ENCODE data around the gene TMEM145.
A peak's percentile ranks its signal among the peaks of the same experiment; 100 is the strongest.

Gene TMEM145

DNA sequence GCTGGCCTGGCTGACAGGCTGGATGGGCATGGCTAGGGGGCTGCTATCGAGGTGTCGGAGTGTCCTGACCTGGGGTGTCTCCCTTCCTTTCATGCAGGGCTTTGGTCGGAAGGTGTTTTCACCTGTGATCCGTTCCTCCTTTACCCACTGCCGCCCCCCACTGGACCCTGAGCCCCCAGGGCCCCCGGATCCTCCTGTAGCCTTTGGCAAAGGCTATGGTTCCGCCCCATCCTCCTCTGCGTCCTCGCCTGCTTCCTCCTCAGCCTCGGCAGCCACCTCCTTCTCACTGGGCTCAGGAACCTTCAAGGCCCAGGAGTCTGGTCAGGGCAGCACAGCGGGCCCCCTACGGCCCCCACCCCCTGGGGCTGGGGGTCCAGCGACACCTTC, 23.0 kb upstream of the TMEM145 start:
- DNase-seq: no peak

DNA sequence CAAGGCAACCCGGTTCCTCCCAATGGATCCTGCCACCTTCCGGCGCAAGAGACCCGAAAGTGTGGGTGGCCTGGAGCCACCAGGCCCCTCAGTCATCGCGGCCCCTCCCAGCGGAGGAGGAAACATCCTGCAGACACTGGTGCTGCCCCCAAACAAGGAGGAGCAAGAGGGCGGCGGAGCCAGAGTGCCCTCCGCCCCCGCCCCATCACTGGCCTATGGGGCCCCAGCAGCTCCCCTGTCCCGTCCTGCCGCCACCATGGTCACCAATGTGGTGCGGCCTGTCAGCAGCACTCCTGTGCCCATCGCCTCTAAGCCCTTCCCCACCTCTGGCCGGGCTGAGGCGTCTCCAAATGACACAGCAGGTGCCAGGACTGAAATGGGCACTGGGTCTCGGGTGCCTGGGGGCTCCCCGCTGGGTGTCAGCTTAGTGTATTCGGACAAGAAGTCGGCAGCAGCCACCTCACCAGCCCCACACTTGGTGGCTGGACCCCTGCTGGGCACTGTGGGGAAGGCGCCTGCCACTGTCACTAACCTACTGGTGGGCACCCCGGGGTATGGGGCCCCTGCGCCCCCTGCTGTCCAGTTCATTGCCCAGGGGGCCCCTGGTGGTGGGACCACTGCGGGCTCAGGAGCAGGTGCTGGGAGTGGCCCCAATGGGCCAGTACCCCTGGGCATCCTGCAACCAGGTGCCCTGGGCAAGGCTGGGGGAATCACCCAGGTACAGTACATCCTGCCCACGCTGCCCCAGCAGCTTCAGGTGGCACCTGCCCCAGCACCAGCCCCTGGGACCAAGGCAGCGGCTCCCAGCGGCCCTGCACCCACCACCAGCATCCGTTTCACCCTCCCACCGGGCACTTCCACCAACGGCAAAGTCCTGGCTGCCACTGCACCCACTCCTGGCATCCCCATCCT, 22.3 kb upstream of the TMEM145 start:
- DNase-seq: peak; percentile 57

DNA sequence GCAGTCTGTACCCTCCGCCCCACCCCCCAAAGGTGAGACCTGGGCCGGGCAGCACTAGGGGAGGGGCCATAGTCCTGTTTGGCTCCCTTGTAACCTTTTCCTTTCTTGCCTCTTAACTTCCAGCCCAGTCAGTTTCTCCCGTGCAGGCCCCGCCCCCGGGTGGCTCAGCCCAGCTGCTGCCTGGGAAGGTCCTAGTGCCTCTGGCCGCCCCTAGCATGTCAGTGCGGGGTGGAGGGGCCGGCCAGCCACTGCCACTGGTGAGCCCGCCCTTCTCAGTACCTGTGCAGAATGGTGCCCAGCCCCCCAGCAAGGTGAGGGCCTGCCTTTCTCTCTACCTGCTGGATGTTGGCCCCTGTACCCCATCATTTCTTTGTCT, 21.7 kb upstream of the TMEM145 start:
- DNase-seq: no peak

DNA sequence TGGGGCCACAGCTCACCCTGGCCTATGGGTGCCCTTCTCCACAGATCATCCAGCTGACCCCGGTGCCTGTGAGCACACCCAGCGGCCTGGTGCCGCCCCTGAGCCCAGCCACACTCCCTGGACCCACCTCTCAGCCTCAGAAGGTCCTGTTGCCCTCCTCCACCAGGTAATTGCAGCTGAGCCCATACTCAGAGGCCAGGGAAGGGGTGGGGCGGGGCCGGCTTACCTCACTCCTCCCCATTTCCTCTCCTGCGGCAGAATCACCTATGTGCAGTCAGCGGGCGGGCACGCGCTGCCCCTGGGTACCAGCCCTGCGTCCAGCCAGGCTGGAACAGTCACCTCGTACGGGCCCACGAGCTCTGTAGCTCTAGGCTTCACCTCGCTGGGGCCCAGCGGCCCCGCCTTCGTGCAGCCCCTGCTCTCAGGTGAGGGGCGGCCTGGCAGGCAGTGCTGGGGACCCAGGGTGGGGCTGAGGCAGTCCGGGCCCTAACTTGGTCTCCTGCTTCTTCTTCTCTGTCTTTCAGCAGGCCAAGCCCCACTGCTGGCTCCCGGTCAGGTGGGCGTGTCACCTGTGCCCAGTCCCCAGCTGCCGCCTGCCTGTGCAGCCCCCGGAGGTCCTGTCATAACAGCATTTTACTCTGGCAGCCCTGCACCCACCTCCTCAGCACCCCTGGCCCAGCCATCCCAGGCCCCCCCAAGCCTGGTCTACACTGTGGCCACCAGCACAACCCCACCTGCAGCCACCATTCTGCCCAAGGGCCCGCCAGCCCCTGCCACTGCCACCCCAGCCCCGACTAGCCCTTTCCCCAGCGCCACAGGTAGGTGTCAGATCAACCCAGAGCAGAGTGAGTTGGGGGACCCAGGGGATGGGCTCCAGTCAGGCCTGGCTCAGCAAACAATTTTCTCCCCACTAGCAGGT, 20.8 kb upstream of the TMEM145 start:
- DNase-seq: no peak

DNA sequence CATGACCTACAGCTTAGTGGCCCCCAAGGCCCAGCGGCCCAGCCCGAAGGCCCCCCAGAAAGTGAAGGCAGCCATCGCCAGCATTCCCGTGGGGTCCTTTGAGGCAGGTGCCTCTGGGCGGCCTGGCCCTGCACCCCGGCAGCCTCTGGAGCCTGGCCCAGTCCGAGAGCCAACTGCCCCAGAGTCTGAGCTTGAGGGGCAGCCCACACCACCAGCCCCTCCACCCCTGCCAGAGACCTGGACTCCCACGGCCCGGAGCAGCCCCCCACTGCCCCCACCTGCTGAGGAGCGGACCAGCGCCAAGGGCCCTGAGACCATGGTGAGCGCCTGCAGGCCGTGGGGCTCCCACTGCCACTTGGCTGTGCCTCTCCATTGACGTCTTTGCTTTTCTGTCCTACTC, 20.1 kb upstream of the TMEM145 start:
- DNase-seq: no peak

DNA sequence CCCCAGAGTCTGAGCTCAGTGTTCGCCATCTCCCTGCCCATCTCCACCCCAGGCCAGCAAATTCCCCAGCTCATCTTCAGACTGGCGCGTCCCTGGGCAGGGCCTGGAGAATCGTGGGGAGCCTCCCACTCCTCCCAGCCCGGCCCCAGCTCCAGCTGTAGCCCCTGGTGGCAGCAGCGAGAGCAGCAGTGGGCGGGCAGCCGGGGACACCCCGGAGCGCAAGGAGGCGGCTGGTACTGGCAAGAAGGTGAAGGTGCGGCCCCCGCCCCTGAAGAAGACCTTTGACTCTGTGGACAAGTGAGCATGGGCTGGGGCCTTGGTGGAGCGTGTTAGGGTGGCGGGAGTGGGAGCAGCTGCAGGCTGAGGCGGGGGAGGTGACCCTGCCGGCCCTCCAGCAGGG, 19.6 kb upstream of the TMEM145 start:
- DNase-seq: no peak

DNA sequence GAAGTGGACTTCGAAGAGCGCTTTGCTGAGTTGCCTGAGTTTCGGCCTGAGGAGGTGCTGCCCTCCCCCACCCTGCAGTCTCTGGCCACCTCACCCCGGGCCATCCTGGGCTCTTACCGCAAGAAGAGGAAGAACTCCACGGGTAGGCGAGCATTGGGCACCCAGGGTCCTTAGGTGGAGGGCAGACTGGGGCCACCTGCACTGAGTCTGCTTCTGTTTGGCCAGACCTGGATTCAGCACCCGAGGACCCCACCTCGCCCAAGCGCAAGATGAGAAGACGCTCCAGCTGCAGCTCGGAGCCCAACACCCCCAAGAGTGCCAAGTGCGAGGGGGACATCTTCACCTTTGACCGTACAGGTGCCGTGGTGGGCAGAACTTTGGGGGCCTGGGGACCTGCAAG, 19.2 kb upstream of the TMEM145 start:
- DNase-seq: no peak

DNA sequence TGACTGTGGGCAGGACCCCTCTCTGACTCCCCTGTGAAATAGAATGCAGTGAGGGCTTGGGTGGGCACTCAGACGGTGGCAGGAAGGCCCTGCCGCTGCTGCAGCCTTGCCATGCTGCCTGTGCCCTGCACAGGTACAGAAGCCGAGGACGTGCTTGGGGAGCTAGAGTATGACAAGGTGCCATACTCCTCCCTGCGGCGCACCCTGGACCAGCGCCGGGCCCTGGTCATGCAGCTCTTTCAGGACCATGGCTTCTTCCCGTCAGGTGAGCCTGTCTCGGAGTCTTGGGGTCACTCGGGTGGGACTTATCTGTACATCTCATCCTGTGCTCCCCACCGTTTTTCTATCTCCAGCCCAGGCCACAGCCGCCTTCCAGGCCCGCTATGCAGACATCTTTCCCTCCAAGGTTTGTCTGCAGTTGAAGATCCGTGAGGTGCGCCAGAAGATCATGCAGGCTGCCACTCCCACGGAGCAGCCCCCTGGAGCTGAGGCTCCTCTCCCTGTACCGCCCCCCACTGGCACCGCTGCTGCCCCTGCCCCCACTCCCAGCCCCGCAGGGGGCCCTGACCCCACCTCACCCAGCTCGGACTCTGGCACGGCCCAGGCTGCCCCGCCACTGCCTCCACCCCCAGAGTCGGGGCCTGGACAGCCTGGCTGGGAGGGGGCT, 18.5 kb upstream of the TMEM145 start:
- DNase-seq: no peak

DNA sequence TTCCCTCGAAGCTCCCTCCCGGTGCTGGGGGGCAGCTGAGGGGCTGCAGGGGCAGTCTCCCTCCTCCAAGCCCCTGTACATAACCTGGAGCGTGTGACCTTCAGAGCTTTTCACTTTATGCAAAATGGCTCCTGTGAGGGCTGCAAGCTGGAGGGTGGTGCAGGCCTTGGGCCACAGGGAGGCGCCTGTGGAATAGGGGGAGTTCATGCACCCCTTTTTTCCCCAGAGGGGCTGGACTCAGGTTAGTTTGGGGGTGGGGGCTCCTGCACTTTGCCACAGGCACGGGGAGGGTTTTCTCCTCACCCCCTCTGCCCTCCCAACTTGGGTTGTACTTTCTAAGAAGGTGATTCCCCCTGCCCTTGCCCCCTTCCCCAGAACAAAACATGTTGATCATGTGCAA, 17.8 kb upstream of the TMEM145 start:
- no peak for DNase-seq

DNA sequence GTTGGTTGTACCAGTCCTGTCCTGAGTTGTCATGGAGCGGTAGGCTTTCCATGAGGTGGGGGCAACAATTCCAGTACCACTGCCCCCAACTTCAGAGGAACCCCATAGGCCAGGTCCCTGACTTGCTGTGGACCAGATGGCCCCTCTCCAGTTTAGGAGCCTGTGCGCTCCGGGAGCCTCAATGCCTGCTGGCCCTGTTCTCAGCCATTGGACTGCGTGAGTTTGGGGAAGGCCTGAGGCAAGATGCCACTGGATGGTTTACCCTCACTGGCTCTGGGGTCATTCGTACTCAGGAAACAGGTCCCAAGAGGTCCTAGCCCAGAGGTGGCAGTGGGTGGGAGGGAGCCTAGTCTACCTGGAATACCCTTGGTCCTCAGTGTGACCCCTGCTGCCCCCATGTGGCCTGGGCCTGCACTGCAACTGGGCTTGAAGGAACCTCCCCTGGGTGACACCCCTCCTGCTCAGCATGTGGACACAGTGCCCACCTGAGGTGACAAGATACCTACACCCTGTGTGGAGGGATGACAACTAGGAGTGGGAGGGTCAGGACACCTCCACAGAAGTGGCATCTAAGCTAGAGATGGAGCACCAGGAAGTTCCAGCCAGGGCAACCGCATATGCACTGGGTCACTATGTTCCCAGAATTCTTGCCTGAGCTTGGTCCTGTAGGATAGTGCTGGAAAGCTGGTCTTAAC, 17.1 kb upstream of the TMEM145 start:
- DNase-seq: peak; percentile 91

DNA sequence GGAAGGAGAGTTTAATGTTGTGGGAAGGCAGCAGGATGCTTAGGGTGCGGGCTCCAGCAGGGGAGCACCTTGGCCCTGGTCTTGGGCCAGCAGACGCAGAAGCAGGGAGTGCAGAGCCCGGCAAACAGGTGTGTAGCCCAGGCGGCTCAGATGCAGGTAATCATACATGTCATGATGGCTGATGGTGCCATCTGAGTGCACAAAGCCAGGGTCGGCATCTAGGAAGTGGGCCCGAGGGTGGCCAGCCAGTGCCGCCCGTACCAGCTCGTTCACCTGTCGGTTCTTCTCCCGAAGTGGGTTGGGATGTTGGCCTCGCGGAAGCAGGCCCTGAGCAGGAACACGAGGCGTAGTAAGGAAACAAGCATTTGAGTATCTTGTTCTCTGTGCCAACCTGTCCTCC, 16.1 kb upstream of the TMEM145 start:
- DNase-seq: no peak

DNA sequence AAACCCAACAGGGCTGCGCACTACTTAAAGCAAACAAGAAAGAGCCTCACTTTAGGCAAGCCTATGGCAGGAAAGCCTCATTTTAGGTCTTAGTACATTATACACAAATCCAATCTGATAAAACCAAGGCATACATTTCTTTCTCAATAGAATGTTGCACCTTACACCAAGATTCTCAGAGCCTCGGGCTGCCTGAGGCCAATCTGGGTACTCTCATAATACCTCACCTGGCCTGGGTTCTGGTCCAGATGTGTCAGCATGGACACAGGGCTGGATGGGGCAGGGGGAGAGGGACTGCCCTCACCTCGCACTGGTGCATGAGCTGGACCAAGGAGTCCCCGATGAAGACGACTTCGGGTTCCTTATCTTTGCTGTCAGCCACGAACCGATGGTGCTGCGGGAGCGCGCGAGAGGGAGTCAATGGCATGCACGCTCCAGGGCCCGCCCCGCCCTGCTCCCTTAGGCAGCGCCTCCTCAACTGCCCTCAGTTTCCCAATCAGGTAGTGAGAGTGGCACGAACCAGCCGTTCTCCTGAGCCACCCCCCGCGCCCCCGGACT, 11.4 kb upstream of the TMEM145 start, which contains the start of gene PRR19:
TSS of gene PRR19 (plus strand) at position 487 of the 558 bp plus-strand sequence. CDS start 7,453 bp downstream, outside the sequence.
- DNase-seq: peak; percentile 30

DNA sequence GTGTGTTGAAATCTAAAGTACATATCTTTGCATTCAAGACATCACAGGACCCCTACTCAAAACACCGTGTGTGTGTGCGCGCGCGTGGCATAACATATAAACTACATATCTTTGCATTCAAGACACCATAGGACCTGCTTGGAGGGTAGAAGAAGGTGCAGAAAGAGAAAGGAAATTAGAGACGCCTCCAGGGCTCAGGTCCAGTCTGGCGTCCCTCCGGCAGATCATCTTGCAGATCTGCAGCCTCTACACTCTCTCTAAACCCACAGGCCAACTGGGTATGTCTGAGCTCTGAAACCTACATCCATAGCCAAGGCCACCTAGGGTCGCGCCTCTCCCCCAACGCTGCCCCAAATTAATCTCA, 10.0 kb upstream of the TMEM145 start:
- DNase-seq: no peak

DNA sequence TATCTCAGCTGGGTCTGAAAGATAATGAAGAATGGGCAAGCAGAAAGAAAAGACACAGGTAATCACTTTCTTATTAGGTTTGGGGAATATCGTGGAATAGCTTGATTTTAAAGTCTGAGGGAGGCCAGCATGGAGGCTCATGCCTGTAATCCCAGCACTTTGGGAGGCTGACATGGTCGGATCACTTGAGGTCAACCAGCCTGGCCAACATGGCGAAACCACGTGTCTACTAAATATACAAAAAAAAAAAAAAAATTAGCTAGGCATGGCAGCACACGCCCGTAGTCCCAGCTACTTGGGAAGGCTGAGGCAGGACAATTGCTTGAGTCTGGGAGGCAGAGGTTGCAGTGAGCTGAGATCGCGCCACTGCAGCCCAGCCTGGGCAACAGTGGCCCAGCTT, 9.2 kb upstream of the TMEM145 start:
- no peak for DNase-seq

DNA sequence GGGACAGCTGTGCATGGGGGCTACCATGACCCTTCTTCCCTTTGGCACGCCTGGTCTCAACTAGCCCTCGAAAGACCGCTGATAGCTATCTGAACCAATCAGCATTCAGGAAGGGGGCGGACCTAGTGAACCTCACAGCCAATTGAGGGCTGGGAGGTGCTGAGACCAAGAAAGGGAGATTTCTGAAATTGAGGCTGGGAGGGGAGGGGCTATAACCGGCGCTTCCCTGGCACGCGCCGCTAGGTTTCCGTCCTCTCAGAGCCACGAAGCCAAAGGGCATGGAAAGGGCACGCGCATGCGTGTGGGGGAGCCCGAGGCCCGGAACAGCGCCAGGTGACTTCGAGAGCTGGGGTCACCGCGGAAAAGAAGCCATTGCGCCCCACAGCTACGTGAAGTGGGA, 6.5 kb upstream of the TMEM145 start:
- DNase-seq: no peak

DNA sequence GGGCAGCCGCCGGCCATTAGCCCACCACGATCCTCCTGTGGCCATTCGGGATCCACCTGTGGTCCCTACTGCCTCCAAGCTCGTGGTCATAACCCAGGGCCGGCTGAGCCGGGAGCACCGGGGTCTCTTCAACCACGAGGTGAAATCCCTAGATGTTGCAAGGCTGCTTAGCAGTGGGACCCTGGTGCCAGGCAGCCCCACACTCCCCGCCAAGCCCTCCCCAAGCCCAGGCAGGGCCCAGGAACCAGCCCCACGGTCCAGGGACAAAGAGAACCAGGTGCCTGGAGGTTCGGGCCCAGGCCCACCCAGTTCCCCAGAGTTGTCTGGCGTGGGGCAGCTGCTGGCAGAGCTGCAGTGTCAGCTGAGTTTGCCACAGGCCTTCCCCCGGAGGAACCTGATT, 3.4 kb upstream of the TMEM145 start:
- DNase-seq: no peak

DNA sequence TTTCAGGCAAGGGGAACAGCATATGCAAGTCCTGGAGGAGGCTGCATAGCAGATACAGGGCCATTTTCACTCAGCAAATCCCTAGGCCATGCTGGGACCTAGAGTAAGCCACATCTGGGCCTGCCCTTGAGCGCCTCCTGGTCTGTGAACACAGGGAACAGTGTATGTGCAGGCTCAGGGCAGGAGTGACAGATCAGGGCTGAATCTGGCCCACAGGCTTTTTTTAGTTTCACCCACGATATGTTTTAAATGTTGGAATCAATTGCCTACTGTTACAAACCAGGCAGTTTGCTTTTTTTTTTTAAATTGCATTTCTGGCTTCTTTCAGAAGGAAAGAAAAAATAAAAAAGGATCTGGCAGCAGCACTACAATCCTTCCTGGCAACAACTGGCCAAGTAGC, 1.5 kb upstream of the TMEM145 start:
- DNase-seq: no peak

DNA sequence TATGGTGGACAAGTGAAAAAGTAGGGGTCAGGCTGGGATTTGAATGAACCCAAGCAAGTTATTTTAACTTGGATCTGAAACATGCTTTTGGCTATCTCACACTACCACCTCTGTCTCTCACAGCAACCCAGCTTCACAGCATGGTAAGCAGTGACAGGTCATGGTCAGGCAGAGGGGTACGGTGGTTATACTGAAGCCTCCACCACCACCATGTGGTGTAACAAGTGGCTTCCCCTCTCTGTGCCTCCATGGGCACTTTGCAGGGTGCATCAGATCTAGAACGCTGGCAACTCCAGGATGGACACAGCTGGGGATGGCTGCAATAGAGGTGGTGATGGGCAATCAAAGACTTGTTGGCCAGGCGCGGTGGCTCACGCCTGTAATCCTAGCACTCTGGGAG, 739 bp upstream of the TMEM145 start:
- no peak for DNase-seq

DNA sequence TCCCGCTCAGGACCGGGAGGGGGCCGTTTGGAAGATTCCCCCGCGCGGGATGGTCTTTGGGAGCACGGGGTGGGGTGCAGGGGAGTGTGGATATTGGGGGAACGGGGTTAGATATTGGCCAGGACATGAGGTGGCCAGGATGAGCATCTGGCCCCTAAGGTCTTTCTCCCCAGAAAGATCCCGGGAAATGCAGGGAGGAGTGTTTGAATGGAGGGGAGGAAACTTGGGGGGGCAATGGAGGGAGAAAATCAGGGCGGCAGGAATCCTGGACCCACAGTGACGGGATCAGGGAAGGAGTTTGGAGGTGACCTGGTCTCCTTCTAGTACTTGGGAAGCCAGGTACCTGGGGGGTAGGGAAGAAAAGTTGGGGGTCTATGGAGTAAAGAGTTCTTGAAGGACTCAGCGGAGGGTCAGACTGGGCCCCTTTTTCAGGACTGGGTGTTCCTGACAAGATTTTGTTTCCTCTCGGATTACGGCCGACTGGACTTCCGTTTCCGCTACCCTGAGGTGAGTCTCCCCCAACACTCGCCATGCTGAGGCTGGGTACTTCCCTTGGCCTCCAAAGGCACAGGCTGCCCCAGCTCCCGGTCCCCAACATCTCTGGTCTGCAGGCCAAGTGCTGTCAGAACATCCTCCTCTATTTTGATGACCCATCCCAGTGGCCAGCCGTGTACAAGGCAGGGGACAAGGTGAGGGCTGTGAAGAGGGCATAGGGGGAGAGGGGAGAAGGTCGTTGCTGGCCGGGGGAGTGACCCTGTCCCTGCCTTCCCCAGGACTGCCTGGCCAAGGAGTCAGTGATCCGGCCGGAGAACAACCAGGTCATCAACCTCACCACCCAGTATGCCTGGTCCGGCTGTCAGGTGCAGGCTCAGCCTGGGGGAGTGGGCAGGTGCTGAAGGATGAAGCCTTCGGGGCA, 989 bp downstream of the TMEM145 start:
- DNase-seq: no peak

DNA sequence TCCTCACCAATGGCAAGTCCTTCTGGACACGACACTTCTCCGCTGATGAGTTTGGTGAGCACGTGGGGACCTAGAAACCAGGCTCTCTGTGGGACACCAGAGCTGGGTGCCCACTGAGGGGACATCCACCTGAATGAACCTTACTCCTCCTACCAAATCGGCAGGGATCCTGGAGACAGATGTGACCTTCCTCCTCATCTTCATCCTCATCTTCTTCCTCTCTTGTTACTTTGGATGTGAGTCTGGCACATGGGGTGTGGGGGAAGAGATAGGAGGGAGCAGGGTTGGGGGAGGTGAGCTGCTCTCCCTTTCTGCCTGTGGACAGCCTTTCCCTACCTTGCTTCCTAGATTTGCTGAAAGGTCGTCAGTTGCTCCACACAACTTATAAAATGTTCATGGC, 1.9 kb downstream of the TMEM145 start:
- no peak for DNase-seq
